T-helper 1 cell treated with Interleukin-12 subunit alpha and Interleukin-12 subunit beta and Interleukin-4 antibody, amounts not matched to agents 30 μg/mL and 1 μg/mL, for 36 hours (primary cell): Measurements from ENCODE around the gene CDYL.

ENCODE experiments used
- H3K27ac Mint-ChIP-seq: one replicate; pipeline ENCODE4 v1.8.0; 2021; ENCODE audit warnings: mild to moderate bottlenecking, mixed read lengths
- H3K27me3 Mint-ChIP-seq: one replicate; pipeline ENCODE4 v1.8.0; 2021; ENCODE audit warnings: low read depth, mixed read lengths
- H3K36me3 Mint-ChIP-seq: one replicate; pipeline ENCODE4 v1.8.0; 2021; ENCODE audit warnings: low read depth, mixed read lengths
- H3K4me1 Mint-ChIP-seq: one replicate; pipeline ENCODE4 v1.8.0; 2021; ENCODE audit warnings: low read depth, mixed read lengths
- H3K4me3 Mint-ChIP-seq: one replicate; pipeline ENCODE4 v1.8.0; 2021; ENCODE audit warnings: mild to moderate bottlenecking, moderate library complexity, mixed read lengths
- H3K9me3 Mint-ChIP-seq: one replicate; pipeline ENCODE4 v1.8.0; 2021; ENCODE audit warnings: mixed read lengths

The CDYL gene

DNA sequence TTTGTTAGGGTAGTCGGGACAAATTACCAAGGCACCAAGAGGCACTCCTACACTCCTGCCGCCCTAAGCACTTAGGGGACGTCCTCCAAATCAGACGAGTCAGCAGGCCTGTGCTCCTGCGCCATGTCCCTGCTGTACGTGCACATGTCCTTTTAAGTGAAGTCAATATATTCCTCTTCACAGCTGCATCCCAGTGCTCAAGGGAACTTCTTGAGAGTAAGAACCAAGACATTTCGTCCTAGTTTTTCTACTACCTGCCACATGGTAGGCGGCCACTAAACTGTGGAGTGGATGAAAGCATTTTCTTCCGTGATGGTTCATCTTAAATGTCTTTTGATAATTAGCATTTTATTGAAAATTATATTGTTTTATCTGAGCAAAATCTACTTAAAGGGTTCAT lies 126.9 kb downstream of the CDYL start:
- Mint-ChIP-seq H3K27me3 (no peaks in the 10 kb centered on the region), H3K4me3 (no peak overlapping the region), H3K4me1 (peaks cover 24% of the 10 kb centered on the region), H3K27ac (no peak overlapping the region), H3K9me3 (peaks cover 8% of the 10 kb centered on the region), H3K36me3 (peaks cover 11% of the 10 kb centered on the region)

DNA sequence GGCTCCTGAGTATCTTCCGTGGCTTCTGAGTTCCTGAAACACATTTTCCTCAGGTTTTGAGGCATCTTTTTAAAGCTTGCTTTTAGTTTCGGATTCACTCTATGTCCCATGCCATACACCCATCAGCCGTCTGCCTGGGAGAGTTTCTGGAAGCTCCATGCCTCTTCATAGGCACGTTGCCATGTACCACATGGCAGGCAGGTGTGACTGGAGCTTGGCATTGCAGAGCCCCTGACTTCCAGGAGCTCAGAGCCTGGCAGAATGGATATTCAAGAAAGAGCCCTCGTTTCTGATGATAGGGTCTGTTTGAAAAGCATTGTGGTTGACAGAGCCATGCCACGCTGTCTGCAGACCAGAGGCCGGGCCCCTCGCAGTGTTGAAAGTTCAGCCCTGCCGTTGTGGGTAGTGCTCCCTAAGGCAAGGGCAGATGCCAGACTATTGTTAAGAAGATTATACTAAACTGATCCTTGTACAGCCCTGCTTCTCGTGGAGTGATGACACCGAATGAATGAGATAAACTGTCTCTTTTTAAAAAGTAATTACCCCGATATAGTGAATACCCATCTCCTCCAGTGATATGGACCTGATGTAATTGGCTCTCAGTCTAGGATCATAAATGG lies 127.7 kb downstream of the CDYL start:
- Mint-ChIP-seq H3K27me3 (no peaks in the 10 kb centered on the region), H3K27ac (no peak overlapping the region), H3K9me3 (peaks cover 8% of the 10 kb centered on the region), H3K4me3 (no peak overlapping the region), H3K4me1 (peaks cover 29% of the 10 kb centered on the region), H3K36me3 (peaks cover 11% of the 10 kb centered on the region)

DNA sequence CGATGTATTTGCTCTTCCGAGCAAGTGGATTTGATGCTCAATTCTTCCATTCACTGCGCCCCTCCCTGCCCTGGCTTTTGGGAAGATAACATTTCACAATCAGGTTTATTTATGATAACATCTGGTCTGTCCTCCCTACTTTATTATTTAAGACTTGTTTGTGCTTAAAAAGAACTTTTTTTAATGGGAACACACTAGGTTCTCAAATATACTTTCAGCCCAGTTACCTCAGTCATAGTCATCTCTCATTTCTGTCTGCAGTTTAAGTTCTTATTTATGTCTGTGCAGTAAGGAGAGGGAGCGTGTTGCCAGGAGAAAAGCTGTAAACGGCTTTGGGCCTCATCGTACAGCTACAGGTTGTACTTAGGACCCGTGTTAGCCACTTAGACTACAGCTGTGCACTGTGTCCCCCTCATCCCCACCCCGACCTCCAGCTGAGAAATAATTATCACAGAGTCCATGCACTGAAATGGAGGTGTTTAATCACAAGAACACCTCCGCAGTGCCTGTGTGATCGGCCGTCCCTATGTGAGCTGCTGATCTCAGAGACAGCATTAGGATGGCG lies 128.3 kb downstream of the CDYL start:
- Mint-ChIP-seq H3K4me1 (peaks cover 29% of the 10 kb centered on the region), H3K27ac (no peak overlapping the region), H3K9me3 (peaks cover under 1% of the 10 kb centered on the region), H3K27me3 (no peaks in the 10 kb centered on the region), H3K36me3 (peaks cover 9% of the 10 kb centered on the region), H3K4me3 (no peak overlapping the region)

DNA sequence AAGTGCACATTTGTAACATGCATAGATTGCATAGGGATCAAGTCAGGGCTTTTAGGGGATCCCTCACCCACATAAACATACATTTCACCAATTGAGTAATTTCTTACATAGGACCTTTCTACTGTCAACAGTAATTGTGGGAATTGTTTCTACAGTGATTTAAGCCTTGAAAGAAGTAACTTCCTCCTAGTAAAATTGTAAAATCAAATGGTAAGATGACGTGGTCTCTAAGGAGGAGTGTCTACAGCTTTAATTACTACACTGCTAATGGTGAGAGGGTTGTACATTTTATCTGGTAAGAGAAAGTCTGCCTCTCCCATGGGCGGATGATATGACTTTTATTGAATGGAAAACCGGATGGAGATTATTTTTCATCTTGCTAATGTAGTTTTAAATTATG lies 129.6 kb downstream of the CDYL start:
- no peaks in the 10 kb centered on the region for H3K27me3 Mint-ChIP-seq
- no peaks in the 10 kb centered on the region for H3K9me3 Mint-ChIP-seq
- H3K36me3 Mint-ChIP-seq = peaks cover 6% of the 10 kb centered on the region
- no peak overlapping the region for H3K27ac Mint-ChIP-seq
- H3K4me1 Mint-ChIP-seq = peaks cover 29% of the 10 kb centered on the region
- peak overlapping the region; percentile 75 for H3K4me3 Mint-ChIP-seq

DNA sequence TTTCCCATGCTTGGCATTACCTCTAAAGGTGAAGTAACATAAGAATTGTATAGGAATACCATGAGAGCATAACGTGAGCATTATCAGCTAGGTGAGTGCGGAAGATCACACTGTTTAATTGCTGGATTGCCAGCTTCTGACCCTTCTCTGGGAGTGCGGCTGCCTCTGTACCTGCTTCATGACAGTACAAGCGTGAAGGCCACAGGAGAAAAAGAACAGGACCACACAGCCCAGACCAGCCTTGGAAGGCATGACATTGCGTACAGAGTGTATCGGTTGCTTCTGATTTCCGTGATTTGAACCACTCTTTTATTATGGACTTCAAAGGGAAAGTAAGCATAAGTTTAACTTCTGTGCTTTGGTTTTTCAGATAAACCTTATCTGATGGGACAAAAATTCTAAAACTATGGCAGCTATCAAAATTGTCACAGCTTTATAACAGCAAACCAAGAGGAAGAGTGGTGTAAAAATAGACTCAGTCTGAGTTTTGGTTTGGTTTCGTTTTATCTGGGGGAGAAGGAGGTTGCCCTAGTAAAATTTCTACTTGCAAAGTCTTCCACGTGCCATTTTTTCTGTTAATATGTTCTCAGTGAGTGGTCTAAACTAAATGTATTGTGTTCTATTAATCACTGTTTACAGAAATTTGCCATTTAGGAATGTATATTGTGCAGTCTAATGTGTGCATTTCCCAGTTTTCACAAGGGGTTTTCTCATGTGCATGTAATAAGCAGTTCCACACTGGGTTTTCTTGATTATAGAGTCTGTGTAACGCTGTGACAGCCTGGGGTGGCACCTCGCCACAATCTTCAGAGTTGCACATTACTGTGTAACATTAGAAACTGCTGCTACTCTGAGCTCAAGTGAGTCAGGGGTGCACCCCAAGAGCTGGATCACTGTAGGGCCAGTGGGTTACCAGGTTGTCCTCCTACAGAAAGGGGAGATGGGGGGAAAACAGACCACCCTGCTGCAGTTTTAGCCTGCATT lies 130.4 kb downstream of the CDYL start:
- Mint-ChIP-seq H3K4me3 (peak overlapping the region; percentile 75), H3K27me3 (no peaks in the 10 kb centered on the region), H3K27ac (peak overlapping the region; percentile 82), H3K4me1 (peaks cover 29% of the 10 kb centered on the region), H3K36me3 (peaks cover 1% of the 10 kb centered on the region), H3K9me3 (no peaks in the 10 kb centered on the region)

DNA sequence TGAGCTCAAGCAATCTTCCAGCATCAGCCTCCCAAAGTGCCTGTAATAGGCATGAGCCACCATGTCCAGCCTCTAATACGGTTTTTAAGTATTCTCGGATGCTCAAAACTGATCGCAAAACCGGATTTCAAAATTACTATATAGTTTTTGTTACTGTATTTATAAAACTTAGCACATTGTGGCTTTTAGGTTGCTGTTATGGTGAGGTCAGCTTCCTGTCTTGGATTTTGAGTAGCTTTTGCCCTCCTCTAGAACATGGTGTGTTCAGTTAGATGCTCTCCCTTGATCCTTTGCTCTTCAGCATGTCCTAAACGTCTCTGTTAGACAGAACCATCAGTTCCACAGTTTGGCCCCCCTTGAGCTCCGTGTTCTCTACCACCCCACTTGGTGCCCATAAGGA lies 131.4 kb downstream of the CDYL start:
- Mint-ChIP-seq H3K4me3 (no peak overlapping the region), H3K4me1 (peaks cover 29% of the 10 kb centered on the region), H3K27me3 (no peaks in the 10 kb centered on the region), H3K9me3 (no peaks in the 10 kb centered on the region), H3K27ac (peak overlapping the region; percentile 8), H3K36me3 (peaks cover 1% of the 10 kb centered on the region)

DNA sequence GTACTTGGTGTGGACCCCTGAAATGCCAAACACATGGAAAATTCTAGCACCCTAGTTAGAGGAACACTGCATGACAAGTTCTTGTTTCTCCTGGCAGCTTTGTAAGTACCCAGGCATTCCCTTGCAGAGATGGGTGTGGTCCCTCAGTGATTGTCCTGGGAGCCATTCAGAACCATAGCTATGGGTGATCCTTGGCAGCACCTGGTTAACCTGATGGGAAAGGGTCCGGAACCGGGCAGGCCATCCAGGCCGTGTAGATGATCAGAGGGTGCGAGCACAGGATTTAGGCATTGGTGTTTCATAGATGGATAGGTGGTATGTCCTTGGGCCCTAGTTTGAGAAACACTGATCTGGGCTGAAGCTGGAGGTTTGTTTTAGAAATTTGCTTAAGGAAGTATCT lies 131.9 kb downstream of the CDYL start:
- peaks cover 29% of the 10 kb centered on the region for H3K4me1 Mint-ChIP-seq
- H3K9me3 Mint-ChIP-seq = no peaks in the 10 kb centered on the region
- H3K27ac Mint-ChIP-seq = no peak overlapping the region
- H3K4me3 Mint-ChIP-seq = no peak overlapping the region
- no peaks in the 10 kb centered on the region for H3K27me3 Mint-ChIP-seq
- peaks cover 1% of the 10 kb centered on the region for H3K36me3 Mint-ChIP-seq

DNA sequence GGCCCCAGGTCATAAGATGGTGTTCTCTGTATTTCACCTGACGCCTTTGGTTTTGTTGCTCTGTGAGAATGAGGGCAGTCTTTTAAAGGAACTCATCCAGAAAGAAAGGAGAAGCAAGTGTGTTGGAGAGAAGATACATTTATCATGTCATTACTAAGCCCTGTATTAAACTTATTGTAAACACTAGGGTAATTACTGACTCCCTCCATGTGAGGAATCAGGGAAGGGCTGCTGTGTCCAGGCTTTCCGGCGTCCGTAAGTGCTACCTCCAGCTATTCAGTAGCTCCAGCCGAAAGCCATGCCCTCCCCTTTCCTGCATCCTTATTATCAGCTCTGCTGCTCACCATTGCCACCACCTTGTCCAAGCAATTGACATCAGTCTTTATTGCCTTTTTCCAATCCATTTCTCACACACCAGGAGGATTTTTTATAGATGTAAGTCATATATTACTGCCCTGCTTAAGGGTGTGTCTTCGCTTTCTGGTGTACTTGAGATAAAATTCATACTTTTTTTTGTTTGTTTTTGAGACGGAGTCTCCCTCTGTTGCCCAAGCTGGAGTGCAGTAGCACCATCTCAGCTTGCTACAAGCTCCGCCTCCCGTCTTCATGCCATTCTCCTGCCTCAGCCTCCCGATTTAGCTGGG lies 133.0 kb downstream of the CDYL start:
- Mint-ChIP-seq H3K27ac (no peak overlapping the region), H3K4me1 (peaks cover 31% of the 10 kb centered on the region), H3K36me3 (peaks cover 1% of the 10 kb centered on the region), H3K4me3 (no peak overlapping the region), H3K27me3 (no peaks in the 10 kb centered on the region), H3K9me3 (no peaks in the 10 kb centered on the region)

DNA sequence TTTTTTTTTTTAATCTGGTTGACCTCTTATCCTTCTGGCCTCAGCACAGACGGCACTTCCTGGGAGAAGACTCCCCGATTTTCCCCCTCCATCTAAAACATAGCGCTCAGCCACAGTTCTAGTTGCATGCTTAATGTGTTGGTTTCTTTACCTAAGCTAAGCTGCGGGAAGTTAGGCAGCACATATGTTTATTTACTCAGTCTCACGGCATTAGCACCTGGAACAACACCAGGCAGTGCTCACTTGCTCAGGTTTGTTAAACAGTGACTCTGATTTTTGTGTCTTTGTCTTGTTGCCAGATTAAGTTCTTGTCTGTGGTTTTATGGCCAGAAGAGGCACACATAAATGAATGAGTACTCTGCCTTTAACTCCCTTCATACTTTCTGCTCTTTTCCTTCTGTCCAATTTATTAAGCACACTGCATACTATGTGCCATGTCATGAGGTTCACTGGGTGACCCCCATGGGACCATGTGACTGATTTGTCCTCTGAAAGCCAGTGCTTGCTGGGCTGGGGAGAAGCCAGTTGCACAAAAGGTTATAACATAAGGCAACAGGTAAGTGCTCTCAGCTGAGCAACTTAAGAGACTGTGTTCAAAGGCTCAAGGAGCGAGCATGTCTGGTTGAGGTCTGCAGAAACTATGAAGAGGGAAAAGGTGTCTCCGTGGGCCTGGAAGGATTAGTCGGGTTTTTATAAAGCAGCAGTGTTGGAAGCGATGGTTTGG lies 134.0 kb downstream of the CDYL start:
- Mint-ChIP-seq H3K27ac (no peak overlapping the region), H3K27me3 (no peaks in the 10 kb centered on the region), H3K36me3 (peaks cover 1% of the 10 kb centered on the region), H3K4me3 (no peak overlapping the region), H3K4me1 (peaks cover 31% of the 10 kb centered on the region), H3K9me3 (no peaks in the 10 kb centered on the region)

DNA sequence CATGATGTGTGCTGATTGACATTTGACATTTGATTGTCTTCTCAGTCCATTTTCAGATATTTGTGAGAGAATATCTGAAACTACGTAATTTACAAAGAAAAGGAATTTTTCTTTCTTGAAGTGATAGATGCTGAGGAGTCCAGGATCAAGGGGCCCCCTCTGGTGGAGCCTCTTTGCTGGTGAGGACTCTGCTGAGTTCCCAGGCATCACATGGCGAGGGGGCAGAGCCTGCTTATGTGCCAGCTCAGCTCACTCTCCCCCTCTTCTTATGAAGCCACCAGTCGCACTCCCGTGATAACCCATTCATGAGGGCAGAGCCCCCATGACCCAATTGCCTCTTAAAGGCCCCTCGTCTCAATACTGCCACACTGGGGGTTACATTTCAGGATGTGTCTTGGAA lies 136.4 kb downstream of the CDYL start:
- no peaks in the 10 kb centered on the region for H3K27me3 Mint-ChIP-seq
- no peaks in the 10 kb centered on the region for H3K9me3 Mint-ChIP-seq
- peaks cover 23% of the 10 kb centered on the region for H3K4me1 Mint-ChIP-seq
- no peak overlapping the region for H3K4me3 Mint-ChIP-seq
- no peak overlapping the region for H3K27ac Mint-ChIP-seq
- H3K36me3 Mint-ChIP-seq = peaks cover 1% of the 10 kb centered on the region

DNA sequence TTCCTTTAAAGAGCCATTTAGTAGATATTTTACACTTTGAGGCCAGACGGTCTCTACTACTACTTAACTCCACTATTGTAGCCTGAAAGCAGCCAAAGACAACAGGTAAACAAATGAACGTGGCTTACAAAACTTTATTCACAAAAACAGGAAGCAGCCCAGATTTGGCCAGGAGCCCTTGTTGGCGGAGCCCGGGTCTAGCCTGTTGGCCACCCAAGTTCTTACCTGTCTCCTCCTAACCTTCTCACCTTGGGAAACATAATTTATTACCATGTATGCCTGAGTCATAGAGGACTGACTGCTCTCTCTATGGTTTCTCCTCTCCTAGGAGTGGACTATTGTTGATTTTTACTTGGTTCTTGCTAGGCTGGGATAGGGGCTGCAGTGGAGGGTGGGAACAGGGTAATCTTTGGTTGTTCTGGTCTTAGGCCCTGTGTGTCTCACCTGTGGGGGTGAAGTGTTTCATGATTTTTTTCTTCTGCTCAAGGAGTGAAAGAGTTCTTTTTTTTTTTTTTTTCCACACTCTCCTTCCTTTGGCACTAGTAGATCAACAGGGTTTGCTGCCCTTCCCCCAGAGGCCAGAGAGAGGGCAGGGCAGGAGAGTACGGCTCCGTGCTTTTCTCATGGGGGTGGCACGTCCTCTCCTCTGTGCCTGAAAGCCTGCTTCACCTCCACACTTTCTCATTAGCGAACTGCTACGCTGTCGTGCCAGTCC lies 137.7 kb downstream of the CDYL start:
- Mint-ChIP-seq H3K4me3 (no peak overlapping the region), H3K4me1 (peaks cover 14% of the 10 kb centered on the region), H3K27ac (no peak overlapping the region)

DNA sequence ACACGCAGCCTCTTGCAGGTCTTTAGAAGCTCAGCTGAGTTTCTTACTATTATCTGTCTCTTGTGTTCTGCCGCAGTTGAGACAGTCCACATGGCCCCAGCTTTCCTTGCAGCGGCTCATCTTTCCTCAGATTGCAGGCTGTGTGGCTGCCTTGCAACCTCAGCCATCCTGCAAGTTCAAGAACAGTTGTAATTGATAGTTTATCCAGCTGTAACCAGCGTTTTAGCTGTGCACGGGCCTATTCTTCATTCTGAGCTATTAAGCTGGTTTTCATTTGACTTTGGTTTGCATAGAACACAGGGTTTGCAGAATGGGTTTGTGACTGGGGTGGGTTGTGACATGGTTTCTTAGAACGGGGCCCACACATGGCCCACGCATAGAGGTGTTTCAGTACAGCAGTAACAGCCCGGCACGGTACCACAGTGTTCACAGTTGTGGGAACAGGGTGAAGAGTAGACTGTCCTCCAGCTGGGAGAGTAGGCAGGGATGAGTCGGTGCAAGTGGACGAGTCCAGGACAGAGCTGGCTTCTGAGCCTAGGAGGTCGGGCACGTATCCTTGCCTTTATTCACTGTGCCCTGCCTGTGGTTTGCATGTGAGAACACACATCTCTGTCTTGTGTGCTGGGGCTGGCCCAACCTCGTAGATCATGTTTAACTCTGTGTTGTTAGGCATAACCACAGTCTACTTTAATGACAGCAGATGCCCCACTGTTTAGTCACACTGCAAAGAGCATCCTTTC lies 138.4 kb downstream of the CDYL start:
- H3K27ac Mint-ChIP-seq = no peak overlapping the region
- no peaks in the 10 kb centered on the region for H3K27me3 Mint-ChIP-seq
- no peaks in the 10 kb centered on the region for H3K36me3 Mint-ChIP-seq
- H3K9me3 Mint-ChIP-seq = no peaks in the 10 kb centered on the region
- no peak overlapping the region for H3K4me3 Mint-ChIP-seq
- peaks cover 14% of the 10 kb centered on the region for H3K4me1 Mint-ChIP-seq

More for the DNA sequence above, 137.7 kb downstream of the CDYL start:
- no peaks in the 10 kb centered on the region for H3K9me3 Mint-ChIP-seq
- no peaks in the 10 kb centered on the region for H3K36me3 Mint-ChIP-seq
- no peaks in the 10 kb centered on the region for H3K27me3 Mint-ChIP-seq

DNA sequence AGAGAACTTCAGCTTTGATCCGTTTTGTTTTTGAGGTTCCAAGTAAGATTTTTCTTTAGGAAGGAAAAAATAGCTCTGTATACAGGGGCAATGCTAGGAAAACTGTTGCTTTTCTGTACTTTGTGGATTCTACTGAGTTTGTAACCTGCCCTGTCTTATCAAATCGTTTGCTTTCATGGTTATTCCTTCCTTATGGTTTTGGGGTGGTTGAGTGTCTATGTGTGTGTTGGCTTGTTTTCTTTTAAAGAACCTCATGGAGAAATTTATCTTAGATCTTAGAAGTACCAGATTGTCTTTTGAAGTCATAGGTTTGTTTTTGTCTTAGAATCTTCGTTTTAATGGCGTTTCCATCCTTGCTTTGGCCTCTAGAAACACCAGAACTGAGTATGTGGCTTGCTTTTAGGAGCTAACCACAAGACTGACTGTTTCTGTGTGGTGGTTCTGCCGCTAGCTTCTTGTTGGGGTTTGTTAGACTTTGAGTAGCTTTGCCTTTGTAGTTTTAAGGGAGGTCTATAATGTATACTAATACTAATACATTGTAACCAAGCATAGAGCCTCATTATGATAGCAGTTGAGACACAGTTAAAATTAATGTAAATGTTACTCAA lies 140.9 kb downstream of the CDYL start:
- Mint-ChIP-seq H3K9me3 (no peaks in the 10 kb centered on the region), H3K4me1 (peaks cover 14% of the 10 kb centered on the region), H3K4me3 (peak overlapping the region; percentile 1), H3K27me3 (no peaks in the 10 kb centered on the region), H3K36me3 (no peaks in the 10 kb centered on the region), H3K27ac (no peak overlapping the region)
